GM18499 (cell line): ENCODE measurements around the gene OR13C2.
"Not testable (repeated sequence)": the region's sequence is repeated elsewhere in the genome, so short reads cannot be mapped to it uniquely, and the experiment has no call there.

Experiments used
- ATAC-seq: cut with Tn5 transposase; IDR thresholded peaks from one replicate; pipeline ENCODE4 v1.9.1; 2021; ENCODE audit warnings: moderate number of reproducible peaks; ENCODE audit not compliant: insufficient read depth, unreplicated experiment

The OR13C2 gene

GRCh38 chr9:104605527-104605926 is at the start of gene OR13C2:
OR13C2 (minus strand) TSS chr9:104605627; CDS start chr9:104605627, 0 bp downstream.
- not testable (repeated sequence) for ATAC-seq

GRCh38 chr9:104635456-104635855 is 30.0 kb upstream of the OR13C2 start:
- no peak for ATAC-seq

GRCh38 chr9:104633976-104634520 is 28.6 kb upstream of the OR13C2 start:
- no peak for ATAC-seq

- not testable (repeated sequence) for ATAC-seq
Measured at GRCh38 chr9:104625964-104626363, 20.5 kb upstream of the OR13C2 start.

- no peak for ATAC-seq
Measured at GRCh38 chr9:104618104-104618503, 12.7 kb upstream of the OR13C2 start, which contains the start of gene OR13C9. OR13C9 (minus strand) TSS chr9:104618204; CDS start chr9:104618204, 0 bp downstream.

GRCh38 chr9:104617418-104617817 is 12.0 kb upstream of the OR13C2 start:
- no peak for ATAC-seq

GRCh38 chr9:104611213-104611612 is 5.8 kb upstream of the OR13C2 start:
- no peak for ATAC-seq

GRCh38 chr9:104608336-104608735 is 2.9 kb upstream of the OR13C2 start:
- ATAC-seq = no peak

- no peak for ATAC-seq
Measured at GRCh38 chr9:104606152-104606551, 725 bp upstream of the OR13C2 start.

GRCh38 chr9:104604801-104605200 is 626 bp downstream of the OR13C2 start:
- ATAC-seq = no peak

- not testable (repeated sequence) for ATAC-seq
Measured at GRCh38 chr9:104599313-104599712, 6.1 kb downstream of the OR13C2 start, which contains the start of gene OR13C5. OR13C5 (minus strand) TSS chr9:104599413; CDS start chr9:104599413, 0 bp downstream.

GRCh38 chr9:104598749-104599148 is 6.7 kb downstream of the OR13C2 start:
- ATAC-seq = not testable (repeated sequence)

GRCh38 chr9:104589626-104590025 is 15.8 kb downstream of the OR13C2 start:
- no peak for ATAC-seq

- ATAC-seq = no peak
Measured at GRCh38 chr9:104586496-104587180, 18.8 kb downstream of the OR13C2 start.

GRCh38 chr9:104580562-104580961 is 24.9 kb downstream of the OR13C2 start:
- no peak for ATAC-seq

GRCh38 chr9:104577263-104577662 is 28.2 kb downstream of the OR13C2 start:
- ATAC-seq = no peak

- ATAC-seq = no peak
Measured at GRCh38 chr9:104575456-104575855, 30.0 kb downstream of the OR13C2 start.

GRCh38 chr9:104572612-104573011 is 32.8 kb downstream of the OR13C2 start:
- no peak for ATAC-seq

GRCh38 chr9:104568868-104569267 is 36.6 kb downstream of the OR13C2 start, which contains the start of gene OR13C8:
OR13C8 (plus strand) TSS chr9:104569168; CDS start chr9:104569168, 0 bp downstream.
- ATAC-seq = no peak

GRCh38 chr9:104564358-104564757 is 41.1 kb downstream of the OR13C2 start:
- ATAC-seq = no peak

- no peak for ATAC-seq
Measured at GRCh38 chr9:104556830-104557634, 48.4 kb downstream of the OR13C2 start.
